Forelimb muscle (tissue), 1 donor: Measurements from ENCODE around the gene PRDM11. TPM values are rescaled to one million over a fixed set of nuclear protein-coding genes. Genes with fewer than 3 reads are reported as not detected.

ENCODE experiments used
- DNase-seq: peaks from one replicate; pipeline ENCODE4 v3.0.0-alpha.2; 2013; ENCODE audit warnings: low read depth
- polyA plus RNA-seq: library from polyadenylated mRNA; unstranded; fragments of 120-200 nt; gene quantifications from one replicate; pipeline ENCODE4 v1.2.1, GENCODE V29; 2013; ENCODE audit not compliant: insufficient read length

The PRDM11 gene
- polyA plus RNA-seq, 1 donor = 27.1 TPM

DNA sequence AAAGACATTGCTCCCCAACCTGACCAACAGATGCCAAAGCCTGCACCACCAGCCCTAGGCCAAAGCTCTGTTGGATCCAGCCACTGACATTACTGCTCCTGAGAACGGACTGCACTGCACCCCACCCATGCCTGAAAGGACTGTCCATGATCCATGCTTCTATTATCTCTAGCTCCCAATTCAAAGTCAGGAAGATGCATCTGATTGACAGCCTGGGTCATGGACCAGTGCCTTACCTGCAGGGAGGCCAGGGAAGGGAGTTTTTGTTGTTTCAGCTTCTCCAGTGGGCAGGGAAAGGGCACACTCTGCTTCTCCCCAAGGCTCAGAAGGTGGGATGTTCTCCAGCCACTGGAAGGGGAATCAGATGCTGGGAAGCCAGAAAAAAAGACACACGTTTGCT, 4.8 kb upstream of the PRDM11 start:
- no peak for DNase-seq

DNA sequence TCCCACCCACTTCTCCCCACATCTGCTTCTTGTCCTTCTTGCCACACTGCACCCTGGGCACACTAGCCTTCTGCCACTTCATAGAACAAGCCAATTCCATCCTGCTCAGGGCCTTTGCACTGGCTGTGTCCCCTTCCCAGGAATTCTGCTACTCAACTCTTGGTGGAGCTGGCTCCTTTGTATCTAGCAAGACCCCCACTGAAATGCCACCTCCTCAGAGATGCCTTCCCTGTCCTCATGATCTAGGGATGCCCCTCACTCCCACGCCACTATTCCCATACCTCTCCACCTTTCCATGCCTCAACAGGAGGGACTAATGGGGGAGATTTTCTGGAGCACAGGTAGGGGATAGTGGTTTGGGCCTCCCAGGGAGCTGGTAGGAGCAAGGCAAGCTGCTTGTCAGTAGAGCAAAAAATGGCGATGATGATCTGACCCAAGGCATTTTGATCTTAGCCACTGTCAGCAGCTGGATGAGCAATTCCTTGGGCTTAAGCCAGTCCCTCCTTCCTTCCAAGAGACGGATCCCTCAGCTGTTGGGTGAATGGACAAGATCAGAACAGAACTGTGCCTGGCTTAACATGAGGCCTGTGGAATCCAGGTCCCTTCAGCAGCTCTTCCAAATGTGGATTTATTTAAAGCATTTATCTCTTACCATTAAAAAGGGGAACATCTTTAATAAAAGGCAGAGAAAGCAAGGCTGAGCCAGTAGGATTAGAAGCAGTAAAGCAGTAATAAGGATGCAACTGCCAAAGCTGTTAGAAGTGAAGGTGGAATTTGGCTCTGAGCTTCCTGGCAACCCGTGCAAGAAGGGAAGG, 4.0 kb upstream of the PRDM11 start:
- no peak for DNase-seq

DNA sequence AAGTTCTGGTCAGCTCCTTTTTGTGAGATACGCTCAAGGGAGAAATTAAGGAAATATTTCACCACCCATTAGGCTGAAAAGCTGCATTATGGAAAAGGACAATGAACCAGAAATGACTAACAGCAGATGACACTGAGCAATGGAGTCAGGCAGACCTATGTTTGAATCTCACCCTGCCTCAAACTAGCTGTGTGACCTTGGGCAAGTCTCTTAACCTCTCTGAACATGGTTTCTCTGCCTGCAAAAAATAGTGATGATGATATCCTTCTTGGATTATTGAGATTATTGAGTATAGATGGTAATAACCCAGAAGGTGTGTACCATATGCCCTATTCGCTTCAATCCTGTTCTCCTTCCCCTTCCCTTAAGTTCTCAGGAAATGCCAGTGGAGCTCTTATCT, 2.9 kb upstream of the PRDM11 start:
- DNase-seq = no peak

DNA sequence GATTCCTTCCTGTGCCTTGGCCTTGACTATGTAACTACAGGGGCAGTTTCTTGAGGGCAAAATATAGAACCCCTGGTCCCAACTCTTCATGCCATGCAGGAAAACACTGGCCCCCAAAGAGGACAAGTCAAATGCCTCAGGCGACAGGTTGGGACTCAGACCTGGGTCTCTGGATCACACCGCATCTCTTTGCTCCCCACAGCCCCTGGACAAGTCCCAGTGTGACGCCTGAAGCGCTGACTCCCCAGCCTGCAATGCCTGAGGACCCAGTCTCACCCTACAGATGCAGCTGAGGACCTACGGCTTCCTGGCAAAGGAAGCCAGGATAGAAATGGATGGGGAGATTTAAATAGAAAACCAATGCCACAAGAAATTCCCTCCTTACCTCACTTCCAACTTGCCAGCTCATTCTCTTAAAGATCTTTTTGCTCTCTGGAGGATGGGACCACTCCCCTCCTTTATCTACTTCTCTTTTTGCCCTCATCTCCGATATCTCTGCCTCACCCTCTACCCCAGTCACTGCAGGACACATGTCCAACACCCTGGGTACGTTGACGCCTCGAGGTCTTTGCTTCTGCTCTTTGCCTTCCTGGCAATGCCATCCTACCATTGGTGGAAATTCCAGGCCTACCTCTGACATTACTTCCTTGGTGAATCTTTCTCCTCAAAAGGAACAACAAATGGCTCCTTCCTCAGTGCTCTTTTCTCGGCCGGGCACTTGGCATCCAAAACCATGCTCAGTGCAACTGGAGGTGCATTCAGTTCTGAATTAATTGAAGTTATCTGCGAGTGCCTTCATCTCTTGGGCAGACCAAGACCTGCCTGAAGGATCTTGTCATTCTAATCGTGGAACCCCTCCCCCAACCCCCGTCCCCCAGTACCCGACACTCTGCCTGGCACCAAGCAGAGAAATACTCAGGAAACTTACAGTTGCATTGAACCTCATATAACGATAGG, 2.0 kb upstream of the PRDM11 start:
- no peak for DNase-seq

DNA sequence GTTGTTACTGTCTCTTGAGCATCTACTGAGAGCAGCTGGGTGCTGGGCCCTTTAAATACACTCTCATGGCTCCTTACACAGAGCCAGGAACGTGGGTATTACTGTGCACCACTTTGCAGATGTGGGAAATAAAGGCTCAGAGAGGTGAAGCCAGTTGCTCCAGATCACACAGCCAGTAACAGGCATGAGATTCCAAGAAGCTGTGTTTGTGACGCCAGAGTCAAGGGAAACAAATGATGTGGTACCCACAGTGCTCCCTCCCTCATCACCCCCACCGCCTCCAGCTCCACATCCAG, 1.4 kb upstream of the PRDM11 start:
- DNase-seq = no peak

DNA sequence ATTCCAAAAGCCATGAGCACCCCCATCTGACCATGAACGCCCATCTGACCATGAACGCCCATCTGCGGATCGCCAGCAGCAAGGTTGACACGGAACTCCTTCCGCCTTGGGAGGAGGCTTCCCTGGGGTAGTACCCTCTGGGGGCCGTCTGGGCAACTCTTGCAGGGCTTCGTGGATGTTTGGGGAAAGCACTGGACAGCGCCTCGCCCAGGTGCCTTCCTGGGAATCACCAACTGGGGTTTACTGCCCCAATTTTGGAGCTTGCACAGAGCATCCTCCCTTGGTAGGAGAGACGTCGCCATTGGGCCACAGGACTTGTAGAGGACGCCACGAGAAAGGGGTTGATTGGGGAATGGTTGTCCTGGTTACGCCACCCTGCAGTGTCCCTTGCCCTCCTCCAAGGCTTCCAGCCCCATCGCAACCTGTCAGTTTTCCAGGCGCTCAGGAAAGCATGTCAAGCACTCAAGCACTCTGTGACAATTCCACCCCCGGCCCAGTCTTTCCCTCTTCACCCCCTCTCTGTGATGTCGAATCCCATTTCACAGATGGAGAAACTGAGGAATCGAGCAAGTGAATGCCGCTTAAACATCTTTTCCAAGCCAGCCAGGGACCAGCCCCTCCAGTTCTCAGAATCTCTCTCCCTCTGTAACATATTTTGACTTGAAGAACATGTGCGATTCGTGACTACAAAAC, 914 bp upstream of the PRDM11 start:
- DNase-seq = no peak

DNA sequence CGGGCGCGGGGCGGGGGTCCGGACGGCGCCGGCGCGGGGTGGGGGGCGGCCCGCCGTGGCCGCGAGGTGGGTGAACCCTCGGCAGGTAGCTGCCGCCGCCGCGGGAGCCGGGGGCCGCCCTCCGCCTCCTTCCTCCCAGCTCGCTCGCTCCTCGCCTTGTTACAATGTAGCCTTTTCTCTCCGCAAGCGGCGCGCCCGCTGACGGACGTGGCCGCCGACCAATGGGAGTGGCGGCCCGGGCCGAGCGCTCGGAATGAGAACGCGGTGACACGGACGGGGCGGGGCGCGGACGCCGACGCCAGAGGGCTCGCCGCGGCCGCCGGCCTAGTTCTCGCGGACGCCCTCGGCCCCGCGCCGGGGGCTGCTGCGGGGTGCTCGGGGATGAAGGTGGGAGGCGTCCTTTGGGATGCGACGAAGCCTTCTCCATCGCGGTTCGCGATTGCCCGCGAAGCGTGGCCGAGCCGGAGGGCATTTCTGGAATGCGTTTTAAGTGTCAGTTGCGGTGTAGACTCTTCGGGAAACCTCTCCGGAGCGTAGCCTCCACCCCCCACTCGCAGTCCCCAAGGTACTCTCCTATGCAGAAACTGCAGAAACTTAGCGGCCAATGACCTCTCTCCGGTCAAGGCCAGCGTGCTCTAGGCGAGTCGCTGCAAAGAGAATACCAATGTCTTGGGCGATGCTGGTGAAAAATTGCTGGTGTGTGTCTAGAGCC, 734 bp downstream of the PRDM11 start:
- peak; percentile 86 for DNase-seq

DNA sequence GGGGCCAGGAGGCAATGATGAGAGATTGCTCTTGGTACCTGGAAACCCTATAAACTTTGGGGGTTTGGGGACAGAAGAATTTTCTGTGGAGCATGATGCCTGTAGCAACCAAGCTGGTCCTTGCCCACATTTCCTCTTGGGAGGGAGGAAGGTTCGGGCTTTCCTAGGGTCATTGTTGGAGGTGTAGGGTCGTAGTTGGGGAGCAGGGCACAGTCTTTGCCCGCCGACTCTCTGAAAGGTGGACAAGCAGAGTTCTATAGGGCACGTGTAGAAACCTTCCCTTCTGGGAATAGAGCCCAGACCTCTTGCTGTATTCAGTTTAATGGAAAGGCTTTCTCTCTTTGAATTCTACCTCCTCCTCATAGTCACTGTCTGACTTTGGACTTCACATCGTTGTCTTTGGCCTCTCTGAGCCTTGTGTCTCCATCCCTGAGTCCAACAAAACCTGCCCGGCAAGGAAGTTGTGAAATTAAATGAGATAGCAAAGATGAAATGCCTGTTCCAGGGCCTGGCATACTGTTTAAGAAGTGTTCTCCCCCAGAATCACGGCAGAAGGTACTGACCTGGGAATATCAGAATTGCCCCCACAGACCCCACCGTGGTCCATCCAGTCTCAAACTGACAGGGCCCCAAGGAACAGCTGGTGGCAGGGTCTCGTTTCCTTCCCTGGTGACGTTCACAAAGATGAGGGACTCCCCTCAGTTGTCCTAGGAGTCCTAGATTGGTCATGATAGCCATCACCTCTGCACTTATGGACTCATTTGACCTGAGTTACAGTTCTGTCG, 1.6 kb downstream of the PRDM11 start:
- DNase-seq = no peak

DNA sequence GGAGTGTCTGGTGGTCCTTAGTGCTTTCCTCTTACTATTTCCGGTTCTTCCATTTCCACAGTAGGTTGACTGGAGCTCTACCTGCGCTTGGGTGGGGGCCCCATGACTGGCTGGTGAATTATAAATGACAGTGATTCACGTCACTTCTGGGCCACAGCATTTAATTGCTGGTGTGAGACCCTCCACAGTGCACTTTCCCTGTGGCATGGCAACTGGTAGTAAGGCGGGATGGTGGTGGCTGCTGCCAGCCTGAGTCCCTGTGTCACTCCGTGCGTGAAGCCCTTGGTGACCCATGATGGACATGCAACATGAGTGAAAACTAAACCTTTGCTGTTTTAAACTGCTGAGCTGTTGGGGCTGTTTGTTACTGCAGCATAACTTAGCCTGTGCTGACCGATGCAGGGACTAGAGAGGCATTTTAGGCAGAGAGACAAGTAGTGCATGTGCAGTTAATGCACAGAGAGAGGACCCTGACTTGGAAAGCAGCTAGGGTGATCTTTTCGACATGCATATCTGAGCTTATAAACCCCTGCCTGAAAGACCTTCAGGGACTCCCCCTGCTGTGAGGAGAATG, 3.1 kb downstream of the PRDM11 start:
- DNase-seq = no peak

DNA sequence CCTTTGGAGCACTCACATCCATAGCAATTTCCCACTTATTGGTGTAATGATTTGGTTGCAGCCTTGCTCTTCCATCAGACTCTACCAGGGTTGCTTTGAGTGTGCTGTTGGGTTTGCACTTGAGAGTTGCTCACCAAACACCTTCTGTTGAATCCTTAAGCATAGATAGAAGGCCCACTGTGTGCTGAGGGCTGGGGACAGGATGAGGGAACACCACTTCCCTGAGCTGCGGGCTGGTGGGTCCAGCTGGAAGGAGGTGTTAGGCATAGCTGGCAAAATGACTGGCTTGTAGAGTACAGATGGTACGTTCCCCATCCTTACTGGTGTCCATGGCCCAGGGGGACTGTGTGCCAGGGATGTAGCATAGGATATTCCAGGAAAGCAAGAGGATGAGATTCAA, 3.9 kb downstream of the PRDM11 start:
- DNase-seq = no peak

DNA sequence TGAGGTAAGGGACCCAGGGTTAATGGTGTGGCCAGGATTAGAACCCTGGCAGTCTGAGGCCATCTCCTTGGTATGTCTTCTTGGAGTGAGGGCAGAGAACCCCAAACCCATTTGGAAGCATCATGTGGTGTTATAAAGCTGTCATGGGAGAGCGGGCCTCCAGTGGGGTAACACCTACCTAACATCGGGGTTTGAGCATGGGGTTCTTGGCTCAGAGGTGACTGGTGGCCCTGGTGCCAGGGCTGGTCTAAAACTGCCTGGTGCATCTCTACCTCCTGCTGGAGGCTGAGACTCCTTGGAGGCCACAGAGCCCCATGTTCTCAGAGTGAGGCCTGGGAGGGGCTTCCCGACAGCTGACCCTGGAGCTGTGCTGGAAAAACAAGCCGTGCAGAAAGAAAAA, 4.5 kb downstream of the PRDM11 start:
- no peak for DNase-seq

DNA sequence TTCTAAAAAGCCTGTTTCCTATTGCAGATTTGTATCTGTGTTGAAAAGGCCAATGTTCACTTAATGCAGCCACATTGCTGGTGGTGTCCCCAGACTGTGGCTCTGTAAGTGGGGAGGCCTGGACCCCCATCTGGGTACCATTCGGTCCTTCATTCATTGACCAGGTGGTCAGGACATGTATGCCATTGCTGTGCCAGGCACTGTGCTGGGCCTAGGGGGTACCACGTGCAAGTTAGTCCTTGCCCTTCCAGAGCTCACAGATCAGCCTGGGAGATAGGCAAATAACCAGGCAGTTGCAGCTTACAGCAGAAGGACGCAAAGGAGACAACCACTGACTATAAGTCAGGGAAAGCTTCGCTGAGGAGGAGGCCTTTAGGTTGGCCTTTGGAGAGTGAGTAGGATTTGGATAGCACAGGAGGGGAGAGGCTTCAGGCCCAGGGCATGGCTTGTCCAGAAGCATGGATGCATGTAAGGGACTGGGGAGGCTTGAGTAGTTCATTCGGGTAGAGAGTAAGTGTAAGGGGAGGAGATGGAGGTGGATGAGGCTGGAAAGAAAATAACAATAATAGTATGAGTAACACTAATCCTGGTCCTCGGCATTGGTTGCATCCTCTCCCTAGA, 5.0 kb downstream of the PRDM11 start:
- DNase-seq = no peak

DNA sequence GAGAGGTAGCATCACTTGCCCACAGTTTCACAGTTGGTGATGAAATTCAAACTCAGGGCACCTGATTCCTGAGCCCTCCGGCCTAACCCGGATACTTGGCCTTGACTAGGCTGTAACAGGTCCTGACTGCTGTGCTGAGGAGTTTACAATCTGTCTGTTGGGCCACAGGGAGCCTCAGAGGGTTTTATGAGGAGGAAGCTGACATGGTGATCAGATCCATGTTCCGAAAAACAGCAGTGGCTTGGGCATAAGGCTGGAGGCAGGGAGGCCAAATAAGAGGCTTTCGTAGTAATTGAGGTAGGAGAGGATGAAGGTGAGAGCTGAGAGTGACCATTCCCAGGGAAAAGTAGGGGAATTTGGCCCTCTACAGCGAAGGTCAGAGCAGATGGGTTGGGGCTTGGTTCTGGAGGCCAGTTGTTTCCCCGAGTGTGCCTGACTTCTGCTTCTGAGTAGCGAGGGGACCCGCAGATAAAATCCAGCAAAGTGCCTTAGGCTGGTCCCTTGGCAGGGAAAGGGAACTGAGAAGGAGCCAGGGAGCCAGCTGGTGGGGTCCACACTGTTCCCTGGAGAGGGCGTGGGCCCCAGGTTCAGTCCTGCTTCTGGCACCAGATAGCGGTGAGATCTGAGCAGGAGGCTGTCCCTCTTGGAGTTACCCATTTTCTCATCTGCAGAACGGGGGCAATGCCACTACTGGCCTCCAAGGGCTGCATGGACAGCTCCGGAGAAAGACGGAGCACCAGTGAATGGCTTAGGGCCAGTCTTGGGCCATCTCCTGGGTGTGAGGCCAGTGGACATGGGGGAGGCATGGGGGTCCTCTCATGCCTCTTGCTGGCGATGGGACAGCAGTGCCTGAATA, 6.5 kb downstream of the PRDM11 start:
- no peak for DNase-seq

DNA sequence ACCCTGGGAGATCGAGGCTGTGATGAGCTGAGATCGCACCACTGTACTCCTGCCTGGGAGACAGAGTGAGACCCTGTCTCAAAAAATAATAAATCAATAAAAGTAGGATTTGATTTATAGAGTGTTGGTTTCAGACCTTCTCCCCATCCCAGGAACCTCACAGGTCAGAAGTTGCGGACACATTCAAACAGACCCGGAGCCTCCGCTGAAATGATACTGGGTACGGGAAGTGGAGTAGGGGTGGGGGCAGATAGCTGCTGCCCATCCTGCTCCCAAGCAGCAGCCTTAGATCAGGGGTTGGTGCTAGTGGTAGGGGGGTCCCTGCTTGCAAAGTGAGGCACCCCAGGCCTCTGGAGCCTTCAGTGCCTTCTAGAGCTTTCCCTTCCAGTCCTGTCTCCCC, 7.8 kb downstream of the PRDM11 start:
- DNase-seq = no peak

DNA sequence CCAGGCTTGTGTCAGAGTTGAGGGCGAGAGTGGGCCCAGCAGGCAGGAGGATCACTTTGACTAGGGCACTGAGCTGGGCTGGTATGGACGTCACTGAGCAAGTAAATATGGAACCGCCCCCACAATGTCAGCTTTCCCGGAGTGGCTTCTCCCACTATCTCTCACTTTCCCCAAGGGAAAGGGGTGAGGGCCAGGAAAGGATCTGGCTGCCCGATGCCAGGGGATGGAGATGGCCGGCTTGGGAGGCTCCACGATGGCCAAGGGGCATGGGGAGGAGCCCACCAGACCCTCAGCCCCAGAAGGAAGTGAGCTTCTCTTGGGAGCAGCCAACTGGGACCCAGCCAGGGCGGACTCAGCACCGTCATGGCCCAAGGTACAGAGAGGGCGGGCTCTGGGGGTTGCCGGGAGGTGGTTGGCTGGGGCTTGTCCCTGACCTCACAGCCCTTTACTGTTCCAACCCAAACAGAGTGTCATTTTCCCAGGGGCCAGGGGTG, 8.7 kb downstream of the PRDM11 start:
- no peak for DNase-seq

DNA sequence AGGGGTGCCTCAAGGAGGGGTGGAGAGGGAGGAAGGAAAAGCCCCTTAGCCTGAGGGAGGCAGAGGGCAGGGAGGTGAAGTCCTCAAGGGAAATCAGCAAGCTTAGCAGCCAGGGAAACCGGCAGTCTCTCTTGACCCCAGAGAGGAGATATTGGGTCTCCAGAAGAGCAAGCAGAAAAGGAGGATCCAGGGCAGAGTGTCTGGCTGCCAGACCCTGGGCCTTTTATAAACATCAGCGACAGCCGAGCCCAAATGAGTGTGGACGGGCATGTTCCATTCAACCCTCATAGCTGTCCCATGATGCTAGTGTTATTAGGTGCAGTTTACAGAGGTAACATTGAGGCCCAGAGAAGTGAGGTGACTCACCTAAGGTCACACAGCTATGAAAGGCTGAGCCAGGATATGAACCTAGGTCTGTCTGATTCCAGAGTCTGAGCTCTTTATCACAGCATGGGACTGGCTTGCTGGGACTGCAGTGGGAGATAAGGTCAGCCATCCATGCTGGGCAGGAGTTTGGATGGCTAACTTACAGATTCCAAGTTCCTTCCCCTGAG, 9.3 kb downstream of the PRDM11 start:
- DNase-seq = no peak

DNA sequence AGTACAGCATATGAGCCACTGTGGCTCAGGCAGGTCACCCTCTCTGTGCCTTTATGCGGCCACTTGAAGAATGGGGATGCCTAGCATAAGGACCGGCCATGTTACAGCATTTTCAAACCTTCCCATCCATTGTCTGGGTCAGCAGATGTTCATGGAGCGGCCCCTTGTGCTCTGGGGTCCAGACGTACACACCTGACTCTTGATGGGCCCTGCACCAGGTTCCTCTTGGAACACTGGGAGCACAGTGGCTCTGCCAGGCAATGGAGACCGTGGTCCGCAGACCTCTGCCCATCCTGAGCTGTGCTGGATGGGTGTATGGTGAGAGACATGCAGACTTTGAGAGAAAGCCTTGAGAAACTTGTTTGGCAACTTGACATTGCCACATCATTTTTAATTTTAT, 9.8 kb downstream of the PRDM11 start:
- no peak for DNase-seq

DNA sequence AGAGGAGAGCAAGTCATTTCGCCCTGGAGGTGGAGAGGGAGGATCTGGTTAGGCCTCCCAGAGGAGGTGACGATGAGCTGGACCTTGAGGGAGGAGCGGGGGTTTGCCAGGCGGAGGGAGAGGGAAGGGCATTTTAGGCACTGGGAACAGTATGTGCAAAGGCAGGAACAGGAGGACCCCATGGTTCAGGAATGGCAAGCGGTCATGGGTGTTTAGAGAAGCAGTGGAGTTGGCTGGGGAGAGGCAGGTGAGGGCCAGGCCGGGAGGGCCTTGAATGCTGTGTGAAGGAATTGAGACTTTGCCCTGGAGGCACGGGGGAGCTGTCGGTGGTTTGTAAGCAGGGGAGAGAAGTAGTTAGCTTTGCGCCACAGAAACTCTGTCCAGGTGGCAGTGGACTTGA, 10.3 kb downstream of the PRDM11 start:
- no peak for DNase-seq
